Daoy (cell line): ENCODE measurements around the gene OOSP3. TPM values are rescaled to one million over a fixed set of nuclear protein-coding genes. Genes with fewer than 3 reads are reported as not detected.

Experiments used
- DNase-seq: peaks from one replicate; pipeline ENCODE4 v3.0.0-alpha.2; 2015; ENCODE audit warnings: low read depth
- total RNA-seq: library from RNA; depleted of rRNA; stranded (reverse); fragments of >200 nt; shearing (Covaris generic); gene quantifications from 2 replicates; pipeline ENCODE4 v1.2.3, GENCODE V29; 2014; rRNA removed

Gene OOSP3
- total RNA-seq, 1 experiment from 2014 or later: not detected

GRCh38 chr11:59943997-59944714, 65.6 kb downstream of the OOSP3 start:
- peak; percentile 11 for DNase-seq

GRCh38 chr11:59944720-59945119, 66.1 kb downstream of the OOSP3 start:
- no peak for DNase-seq

Other genes with a start within 250 kb of the OOSP3 start
- gene PATL1, start 209.7 kb upstream of the OOSP3 start, total RNA-seq: 12.7 and 16.1 TPM in 2 replicates
- gene OR10V1, start 164.9 kb upstream of the OOSP3 start, total RNA-seq: not detected in 2 replicates
- gene STX3, start 123.4 kb upstream of the OOSP3 start, total RNA-seq: 21.3 and 22.1 TPM in 2 replicates
- 55.0 and 66.6 TPM in 2 replicates for gene MRPL16, start 68.0 kb upstream of the OOSP3 start, total RNA-seq
- gene CBLIF, start 33.3 kb upstream of the OOSP3 start, total RNA-seq: not detected in 2 replicates
- not detected in 2 replicates for gene TCN1, start 12.3 kb upstream of the OOSP3 start, total RNA-seq
- gene OOSP1, start 59.6 kb downstream of the OOSP3 start, total RNA-seq: not detected in 2 replicates
- gene OOSP4A, start 85.3 kb downstream of the OOSP3 start, total RNA-seq: not detected in 2 replicates
- not detected in 2 replicates for gene OOSP4B, start 138.4 kb downstream of the OOSP3 start, total RNA-seq
- gene OOSP2, start 161.6 kb downstream of the OOSP3 start, total RNA-seq: not detected in 2 replicates
- gene MS4A3, start 177.9 kb downstream of the OOSP3 start, total RNA-seq: not detected in 2 replicates
- not detected in 2 replicates for gene MS4A2, start 209.9 kb downstream of the OOSP3 start, total RNA-seq